Pancreas (tissue), 10 donors: ENCODE data around the gene ZBTB7C. TPM values are rescaled to one million over a fixed set of nuclear protein-coding genes. Genes with fewer than 3 reads are reported as not detected.

Experiments
- ATAC-seq, 4 donors: fragments of 200-7000 bp; cut with Tn5 transposase; one replicate each; pipeline versions ENCODE4 v1.8.0 to v1.9.1; 2020; ENCODE audit warnings: mild to moderate bottlenecking in 4 of 4, moderate library complexity in 4 of 4
- DNase-seq, 6 donors: peaks; one replicate each; pipeline ENCODE4 v3.0.0-alpha.2; 2020
- FAIRE-seq: peaks from 2 replicates; lab custom pipeline; 2012; peaks lifted over from hg19 to GRCh38; lab: Jason Lieb, UNC
- H3K27ac ChIP-seq, 4 donors: fragments of 200-600 bp; sonication (generic); 1 replicate in 3 of 4; 2 replicates in 1 of 4; pipeline versions ENCODE4 v1.5.0 to v1.8.0; 2020
- H3K27me3 ChIP-seq, 4 donors: fragments of 200-600 bp; one replicate each; pipeline ENCODE4 v1.8.0; 2021
- H3K36me3 ChIP-seq, 3 donors: fragments of 200-600 bp; sonication (generic) in 1 of 3; one replicate each; pipeline versions ENCODE4 v1.5.0 to v1.8.0; 2020 to 2021
- H3K4me1 ChIP-seq, 3 donors: fragments of 200-600 bp; one replicate each; pipeline ENCODE4 v1.8.0; 2021
- H3K4me3 ChIP-seq, 4 donors: fragments of 200-600 bp; sonication (generic) in 2 of 4; one replicate each; pipeline versions ENCODE4 v1.5.0 to v1.8.0; 2020 to 2021
- H3K9me3 ChIP-seq, 4 donors: fragments of 200-600 bp; one replicate each; pipeline ENCODE4 v1.8.0; 2021
- WGBS, 2 donors: extraction: QIAGEN DNeasy Blood & Tissue Kit; methylation state at CpG; one replicate each; pipeline ENCODE4 v1.1.7; 2013; 5-methylcytosine and 5-hydroxymethylcytosine counted together
- intact Hi-C, 3 donors: fragments of 100-400 bp; cut with DNase I; formaldehyde crosslinking; loops; one replicate each; pipeline versions ENCODE4 v1.11.1 to v1.14.2; 2022
- polyA plus RNA-seq, 2 donors: library from polyadenylated mRNA; stranded (reverse); fragments of 200-250 nt; gene quantifications; one replicate each; pipeline ENCODE4 v1.2.3, GENCODE V29; 2013
- total RNA-seq, 6 donors: library from RNA; stranded (reverse); fragmentation: NEBNext Ultra II Directional in 4 of 6; extraction: Animal tissue kit (Norgen Biotek cat#: 25700) in 4 of 6; gene quantifications; one replicate each; pipeline versions ENCODE4 v1.2.1 to v1.2.4, GENCODE V29; 2021 to 2023
- TF ChIP-seq, protein P1 (sequence below), 4 donors: fragments of 200-600 bp; sonication (generic) in 3 of 4; IDR thresholded peaks; one replicate each; pipeline versions ENCODE4 v1.5.0 to v1.8.0; 2021; ENCODE audit warnings: antibody characterized with exemption in 4 of 4
- donor health status: healthy with polysubstance abuse.
- donor health status: DM: no; HTN: no; CAD: no; lungs with moderate emphysema.
- donor health status: DM: no; HTN: no; CAD: no.
- donor health status: control.
- donor health status: control.
- donor health status: Bipolar disorder and iron deficiency.
- donor health status: DM: yes; HTN: yes; CAD: no.
- donor health status: DM: no; HTN: no; CAD: no.
- donor health status: DM: no; HTN: no; CAD: no.
- donor health status: DM: yes; HTN: yes; CAD: no.

Gene ZBTB7C
- total and polyA plus RNA-seq, 8 donors = 0.35 to 1.7 (median 0.91) TPM

- DNase-seq (no peak), FAIRE-seq (no peak), ATAC-seq (no peak)
- no peaks in the 10 kb centered on the region for H3K4me1 ChIP-seq
- intact Hi-C loops = no loop called here
- H3K9me3 ChIP-seq = no peaks in the 10 kb centered on the region
- H3K27me3 ChIP-seq = no peaks in the 10 kb centered on the region
- TF ChIP-seq, protein P1, sequence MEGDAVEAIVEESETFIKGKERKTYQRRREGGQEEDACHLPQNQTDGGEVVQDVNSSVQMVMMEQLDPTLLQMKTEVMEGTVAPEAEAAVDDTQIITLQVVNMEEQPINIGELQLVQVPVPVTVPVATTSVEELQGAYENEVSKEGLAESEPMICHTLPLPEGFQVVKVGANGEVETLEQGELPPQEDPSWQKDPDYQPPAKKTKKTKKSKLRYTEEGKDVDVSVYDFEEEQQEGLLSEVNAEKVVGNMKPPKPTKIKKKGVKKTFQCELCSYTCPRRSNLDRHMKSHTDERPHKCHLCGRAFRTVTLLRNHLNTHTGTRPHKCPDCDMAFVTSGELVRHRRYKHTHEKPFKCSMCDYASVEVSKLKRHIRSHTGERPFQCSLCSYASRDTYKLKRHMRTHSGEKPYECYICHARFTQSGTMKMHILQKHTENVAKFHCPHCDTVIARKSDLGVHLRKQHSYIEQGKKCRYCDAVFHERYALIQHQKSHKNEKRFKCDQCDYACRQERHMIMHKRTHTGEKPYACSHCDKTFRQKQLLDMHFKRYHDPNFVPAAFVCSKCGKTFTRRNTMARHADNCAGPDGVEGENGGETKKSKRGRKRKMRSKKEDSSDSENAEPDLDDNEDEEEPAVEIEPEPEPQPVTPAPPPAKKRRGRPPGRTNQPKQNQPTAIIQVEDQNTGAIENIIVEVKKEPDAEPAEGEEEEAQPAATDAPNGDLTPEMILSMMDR (IDR thresholded peaks at IDR 0.05) = no peak
- H3K27ac ChIP-seq = no peak overlapping the region
- H3K36me3 ChIP-seq = no peaks in the 10 kb centered on the region
- 78 to 79% methylated on average over 4 of the region's 4 CpGs for WGBS, 2 donors
- H3K4me3 ChIP-seq = no peak overlapping the region
Observed at GRCh38 chr18:48181857-48182256, 227.3 kb downstream of the ZBTB7C start.

GRCh38 chr18:48181087-48181823 is 227.9 kb downstream of the ZBTB7C start:
- DNase-seq (no peak), FAIRE-seq (no peak), ATAC-seq (no peak)
- Histone ChIP-seq H3K4me1 (no peaks in the 10 kb centered on the region), H3K27ac (no peak overlapping the region), H3K36me3 (no peaks in the 10 kb centered on the region), H3K4me3 (no peak overlapping the region), H3K27me3 (no peaks in the 10 kb centered on the region), H3K9me3 (no peaks in the 10 kb centered on the region)
- 93 to 95% methylated on average over 3 of the region's 3 CpGs for WGBS, 2 donors
- TF ChIP-seq, protein P1 (IDR thresholded peaks at IDR 0.05) = no peak
- intact Hi-C loops = no loop called here

DNA sequence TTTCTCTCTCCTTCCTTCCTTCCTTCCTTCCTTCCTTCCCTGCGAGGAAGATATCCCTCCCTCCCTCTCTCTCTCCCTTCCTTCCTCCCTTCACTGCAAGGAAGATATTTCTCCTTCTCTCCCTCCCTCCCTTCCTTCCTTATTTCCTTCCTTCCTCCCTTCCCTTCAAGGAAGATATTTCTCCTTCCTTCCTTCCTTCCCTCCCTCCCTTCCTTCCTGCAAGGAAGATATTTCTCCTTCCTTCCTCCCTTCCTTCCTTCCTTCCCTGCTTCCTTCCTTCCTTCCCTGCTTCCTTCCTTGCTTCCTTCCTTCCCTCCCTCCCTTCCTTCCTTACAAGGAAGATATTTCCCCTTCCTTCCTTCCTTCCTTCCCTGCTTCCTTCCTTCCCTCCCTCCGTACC is 229.5 kb downstream of the ZBTB7C start:
- TF ChIP-seq, protein P1 (IDR thresholded peaks at IDR 0.05) = no peak
- 90 to 96% methylated on average over 1 to 2 of the region's 2 CpGs for WGBS, 2 donors
- Histone ChIP-seq H3K27ac (no peak overlapping the region), H3K27me3 (no peaks in the 10 kb centered on the region), H3K9me3 (no peaks in the 10 kb centered on the region), H3K4me3 (no peak overlapping the region), H3K36me3 (no peaks in the 10 kb centered on the region), H3K4me1 (no peaks in the 10 kb centered on the region)
- FAIRE-seq (no peak), ATAC-seq (no peak), DNase-seq (no peak)
- intact Hi-C loops = no loop called here

DNA sequence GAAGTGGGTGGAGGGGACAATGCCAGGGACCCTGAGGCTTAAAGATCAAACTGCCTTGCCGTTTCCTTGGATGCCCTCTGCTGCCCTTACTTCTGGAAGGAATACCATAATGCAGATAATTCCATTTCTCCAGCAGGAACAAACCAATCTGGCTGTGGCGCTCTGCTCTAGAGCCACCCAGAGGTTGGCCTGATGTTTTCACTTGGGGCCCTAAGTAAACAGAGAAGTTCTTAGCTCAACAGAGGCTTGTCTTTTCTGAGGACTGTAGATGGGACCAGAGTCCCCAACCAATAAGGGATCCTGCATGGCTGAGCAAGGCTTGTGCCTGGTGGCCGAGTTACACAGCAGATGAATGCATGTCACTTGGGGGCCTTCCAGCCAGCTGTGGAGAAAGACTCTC is 230.2 kb downstream of the ZBTB7C start:
- no peak overlapping the region for H3K27ac ChIP-seq
- FAIRE-seq (no peak), DNase-seq (no peak), ATAC-seq (no peak)
- no peaks in the 10 kb centered on the region for H3K36me3 ChIP-seq
- H3K9me3 ChIP-seq = no peaks in the 10 kb centered on the region
- no peaks in the 10 kb centered on the region for H3K4me1 ChIP-seq
- intact Hi-C loops = no loop called here
- no peak overlapping the region for H3K4me3 ChIP-seq
- no peaks in the 10 kb centered on the region for H3K27me3 ChIP-seq
- TF ChIP-seq, protein P1 (IDR thresholded peaks at IDR 0.05) = no peak
- WGBS, 2 donors = 79 to 86% methylated on average over 3 of the region's 3 CpGs

DNA sequence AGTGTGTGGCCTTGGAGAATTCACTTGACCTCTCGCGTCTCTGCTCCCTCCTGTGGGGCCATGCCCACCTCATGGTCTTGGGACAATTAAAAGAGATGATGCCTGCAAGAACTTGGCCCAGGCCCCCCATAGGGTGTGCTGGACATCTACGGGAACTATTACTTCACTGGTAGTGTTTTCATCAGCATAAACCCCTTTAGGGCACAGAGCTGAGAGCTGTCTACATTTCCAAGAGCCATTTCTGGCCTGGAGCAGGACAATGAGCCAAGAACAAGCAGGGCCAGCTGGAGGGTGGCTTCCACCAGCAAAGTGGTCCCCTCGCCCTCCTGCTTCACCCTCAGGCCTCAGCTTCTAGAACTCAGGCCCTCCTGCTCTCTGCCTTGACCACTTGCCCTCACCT is 232.3 kb downstream of the ZBTB7C start:
- Histone ChIP-seq H3K27ac (no peak overlapping the region), H3K27me3 (no peaks in the 10 kb centered on the region), H3K4me3 (no peak overlapping the region), H3K36me3 (no peaks in the 10 kb centered on the region), H3K9me3 (no peaks in the 10 kb centered on the region), H3K4me1 (no peaks in the 10 kb centered on the region)
- 84 to 93% methylated on average over 4 of the region's 4 CpGs for whole genome bisulfite sequencing, 2 donors
- TF ChIP-seq, protein P1 (IDR thresholded peaks at IDR 0.05) = no peak
- no peak for ATAC-seq
- FAIRE-seq = no peak
- DNase-seq = no peak
- intact Hi-C loops = no loop called here
